Ishikawa (cell line): ENCODE measurements around the gene LAGE3.

Experiments used
- MAX ChIP-seq: IDR thresholded peaks from 2 replicates; pipeline ENCODE4 v1.6.1; 2012
- NFIC ChIP-seq: IDR thresholded peaks from 2 replicates; pipeline ENCODE4 v1.6.1; 2012
- RAD21 ChIP-seq: IDR thresholded peaks from 2 replicates; pipeline ENCODE4 v1.6.1; 2012; ENCODE audit warnings: low read depth
- REST ChIP-seq: IDR thresholded peaks from 2 replicates; pipeline ENCODE4 v1.6.1; 2012; ENCODE audit warnings: low read depth, mild to moderate bottlenecking
- TCF12 ChIP-seq: IDR thresholded peaks from 2 replicates; pipeline ENCODE4 v1.6.1; 2012; ENCODE audit warnings: low read depth
- USF1 ChIP-seq: IDR thresholded peaks from 2 replicates; pipeline ENCODE4 v1.6.1; 2012
- YY1 ChIP-seq: IDR thresholded peaks from 2 replicates; pipeline ENCODE4 v1.6.1; 2012; ENCODE audit warnings: low read depth
- ZBTB7A ChIP-seq: IDR thresholded peaks from 2 replicates; pipeline ENCODE4 v1.6.1; 2012; ENCODE audit warnings: low read depth

GRCh38 chrX:154486052-154486395 lies 6.9 kb upstream of the LAGE3 start:
- no peak for TF ChIP-seq NFIC
- peak; percentile 27 for TF ChIP-seq USF1
- no peak for TF ChIP-seq TCF12
- TF ChIP-seq YY1, result no peak
- no peak for TF ChIP-seq RAD21
- TF ChIP-seq ZBTB7A, result no peak
- TF ChIP-seq REST, result no peak
- no peak for TF ChIP-seq MAX
